Measurements from ENCODE around the gene CAPN8.

Gene CAPN8

DNA sequence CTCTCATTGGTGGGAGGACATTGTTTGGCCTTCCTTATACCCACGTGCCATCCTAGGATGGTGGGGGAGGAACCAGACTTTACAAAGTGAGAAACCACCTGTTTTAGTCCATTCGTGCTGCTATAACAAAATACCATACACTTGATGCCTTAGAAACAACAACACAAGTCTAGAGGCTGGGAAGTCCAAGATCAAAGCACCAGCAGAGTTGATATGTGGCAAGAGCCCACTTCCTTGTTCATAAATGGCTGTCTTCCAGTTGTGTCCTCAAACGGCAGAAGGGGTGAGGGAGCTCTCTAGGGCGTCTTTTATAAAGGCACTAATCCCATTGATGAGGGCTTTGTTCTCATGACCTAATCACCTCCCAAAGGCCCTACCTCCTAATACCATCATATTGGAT lies 31.1 kb downstream of the CAPN8 start:
- TF ChIP-seq, protein P1, sequence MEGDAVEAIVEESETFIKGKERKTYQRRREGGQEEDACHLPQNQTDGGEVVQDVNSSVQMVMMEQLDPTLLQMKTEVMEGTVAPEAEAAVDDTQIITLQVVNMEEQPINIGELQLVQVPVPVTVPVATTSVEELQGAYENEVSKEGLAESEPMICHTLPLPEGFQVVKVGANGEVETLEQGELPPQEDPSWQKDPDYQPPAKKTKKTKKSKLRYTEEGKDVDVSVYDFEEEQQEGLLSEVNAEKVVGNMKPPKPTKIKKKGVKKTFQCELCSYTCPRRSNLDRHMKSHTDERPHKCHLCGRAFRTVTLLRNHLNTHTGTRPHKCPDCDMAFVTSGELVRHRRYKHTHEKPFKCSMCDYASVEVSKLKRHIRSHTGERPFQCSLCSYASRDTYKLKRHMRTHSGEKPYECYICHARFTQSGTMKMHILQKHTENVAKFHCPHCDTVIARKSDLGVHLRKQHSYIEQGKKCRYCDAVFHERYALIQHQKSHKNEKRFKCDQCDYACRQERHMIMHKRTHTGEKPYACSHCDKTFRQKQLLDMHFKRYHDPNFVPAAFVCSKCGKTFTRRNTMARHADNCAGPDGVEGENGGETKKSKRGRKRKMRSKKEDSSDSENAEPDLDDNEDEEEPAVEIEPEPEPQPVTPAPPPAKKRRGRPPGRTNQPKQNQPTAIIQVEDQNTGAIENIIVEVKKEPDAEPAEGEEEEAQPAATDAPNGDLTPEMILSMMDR (conservative IDR thresholded peaks at IDR 0.05; ENCODE audit: low read depth, low read length) = no peak
- peaks cover 11% of the 10 kb centered on the region for H3K4me1 ChIP-seq (ENCODE audit: low read depth, poor library complexity, severe bottlenecking)
- no peak overlapping the region for H3K9ac ChIP-seq
- H2AFZ ChIP-seq (ENCODE audit: low read depth) = no peak overlapping the region
- no peak overlapping the region for H3K4me3 ChIP-seq (IDR thresholded peaks at IDR 0.05; ENCODE audit: insufficient read depth, low read depth, low read length)
- H3K36me3 ChIP-seq (ENCODE audit: insufficient read depth) = no peaks in the 10 kb centered on the region
- no peaks in the 10 kb centered on the region for H3K79me2 ChIP-seq (ENCODE audit: insufficient read depth, low read depth)
- no peak overlapping the region for H3K27ac ChIP-seq
- H3K4me2 ChIP-seq = no peak overlapping the region
- no peaks in the 10 kb centered on the region for H4K20me1 ChIP-seq (ENCODE audit: insufficient read depth)
- H3K27me3 ChIP-seq (ENCODE audit: insufficient read depth, low read depth) = no peaks in the 10 kb centered on the region

DNA sequence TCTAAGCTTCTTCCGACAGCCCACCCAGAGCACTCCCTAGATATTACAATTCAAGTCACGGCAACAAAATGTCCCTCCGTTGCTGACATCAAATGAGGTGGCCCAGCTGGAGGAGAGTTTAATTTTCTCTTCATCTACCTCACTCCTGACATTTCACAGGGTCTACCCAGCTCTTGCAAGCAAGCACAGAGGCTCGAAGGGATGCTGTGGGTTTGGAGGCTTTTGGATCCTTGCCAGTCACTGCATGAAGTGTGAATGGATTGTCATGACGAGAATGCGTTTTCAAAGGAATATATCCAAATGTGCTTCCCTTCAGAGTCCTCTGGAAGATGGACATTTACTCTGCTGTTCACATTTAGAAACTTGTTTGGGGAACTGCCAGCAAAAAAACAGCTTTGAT lies 33.5 kb downstream of the CAPN8 start:
- Histone ChIP-seq H3K27me3 (ENCODE audit: insufficient read depth, low read depth) (no peaks in the 10 kb centered on the region), H3K27ac (no peak overlapping the region)

DNA sequence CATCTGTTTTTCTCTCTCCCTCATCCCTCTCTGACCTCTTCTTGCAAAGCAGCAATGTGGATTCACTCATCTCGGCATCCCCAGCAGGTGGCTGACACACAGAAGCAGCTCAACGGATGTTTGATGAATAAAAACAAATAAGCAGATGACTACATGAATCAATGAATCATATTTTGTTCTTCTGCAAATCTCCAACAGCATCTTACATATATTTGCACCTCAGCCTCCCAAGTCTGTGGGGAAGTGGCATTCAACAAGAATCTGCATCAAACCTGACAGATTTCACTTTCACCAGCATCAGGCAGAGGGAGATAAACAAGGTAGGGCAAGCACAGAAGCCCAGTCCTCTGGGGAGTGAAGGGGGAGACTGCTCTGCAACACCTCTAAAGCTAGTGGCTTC lies 34.0 kb downstream of the CAPN8 start:
- no peak overlapping the region for H3K4me2 ChIP-seq
- no peaks in the 10 kb centered on the region for H4K20me1 ChIP-seq (ENCODE audit: insufficient read depth)
- H3K4me3 ChIP-seq (IDR thresholded peaks at IDR 0.05; ENCODE audit: insufficient read depth, low read depth, low read length) = no peak overlapping the region
- no peaks in the 10 kb centered on the region for H3K4me1 ChIP-seq (ENCODE audit: low read depth, poor library complexity, severe bottlenecking)
- no peak overlapping the region for H2AFZ ChIP-seq (ENCODE audit: low read depth)
- no peaks in the 10 kb centered on the region for H3K79me2 ChIP-seq (ENCODE audit: insufficient read depth, low read depth)
- H3K27ac ChIP-seq = no peak overlapping the region
- no peaks in the 10 kb centered on the region for H3K36me3 ChIP-seq (ENCODE audit: insufficient read depth)
- TF ChIP-seq, protein P1 (conservative IDR thresholded peaks at IDR 0.05; ENCODE audit: low read depth, low read length) = no peak
- no peaks in the 10 kb centered on the region for H3K27me3 ChIP-seq (ENCODE audit: insufficient read depth, low read depth)
- H3K9ac ChIP-seq = no peak overlapping the region

More for the DNA sequence above, 33.5 kb downstream of the CAPN8 start:
- TF ChIP-seq, protein P1 (conservative IDR thresholded peaks at IDR 0.05; ENCODE audit: low read depth, low read length) = no peak
- H3K4me2 ChIP-seq = no peak overlapping the region
- no peak overlapping the region for H2AFZ ChIP-seq (ENCODE audit: low read depth)
- H3K36me3 ChIP-seq (ENCODE audit: insufficient read depth) = no peaks in the 10 kb centered on the region
- no peaks in the 10 kb centered on the region for H3K79me2 ChIP-seq (ENCODE audit: insufficient read depth, low read depth)
- H3K4me3 ChIP-seq (IDR thresholded peaks at IDR 0.05; ENCODE audit: insufficient read depth, low read depth, low read length) = no peak overlapping the region
- H3K9ac ChIP-seq = no peak overlapping the region
- no peaks in the 10 kb centered on the region for H4K20me1 ChIP-seq (ENCODE audit: insufficient read depth)
- H3K4me1 ChIP-seq (ENCODE audit: low read depth, poor library complexity, severe bottlenecking) = no peaks in the 10 kb centered on the region

DNA sequence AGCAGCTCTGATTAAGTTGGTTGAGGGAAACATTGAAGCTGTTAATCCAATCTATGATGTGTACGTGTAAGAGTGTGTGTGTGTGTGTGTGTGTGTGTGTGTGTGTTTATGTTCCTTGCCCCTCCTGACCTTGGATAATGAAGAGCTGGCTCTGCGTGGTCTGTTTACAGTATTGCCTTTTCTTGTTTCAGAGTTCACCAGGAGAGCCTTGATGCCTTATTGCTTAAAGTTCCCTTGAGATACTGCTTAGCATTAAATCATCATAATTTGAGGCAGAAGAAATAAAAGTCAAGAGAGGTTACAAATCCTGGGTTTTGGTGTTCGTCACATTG lies 36.4 kb downstream of the CAPN8 start:
- H3K79me2 ChIP-seq (ENCODE audit: insufficient read depth, low read depth) = no peaks in the 10 kb centered on the region
- H3K4me1 ChIP-seq (ENCODE audit: low read depth, poor library complexity, severe bottlenecking) = no peaks in the 10 kb centered on the region
- TF ChIP-seq, protein P1 (conservative IDR thresholded peaks at IDR 0.05; ENCODE audit: low read depth, low read length) = no peak
- H4K20me1 ChIP-seq (ENCODE audit: insufficient read depth) = no peaks in the 10 kb centered on the region
- no peak overlapping the region for H3K4me2 ChIP-seq
- no peaks in the 10 kb centered on the region for H3K36me3 ChIP-seq (ENCODE audit: insufficient read depth)
- no peak overlapping the region for H3K27ac ChIP-seq
- H2AFZ ChIP-seq (ENCODE audit: low read depth) = no peak overlapping the region
- no peak overlapping the region for H3K4me3 ChIP-seq (IDR thresholded peaks at IDR 0.05; ENCODE audit: insufficient read depth, low read depth, low read length)
- H3K27me3 ChIP-seq (ENCODE audit: insufficient read depth, low read depth) = no peaks in the 10 kb centered on the region
- no peak overlapping the region for H3K9ac ChIP-seq
